Astrocyte of the spinal cord (primary cell): Measurements from ENCODE around the gene NCBP3.
"Not testable (repeated sequence)": the region's sequence is repeated elsewhere in the genome, so short reads cannot be mapped to it uniquely, and the experiment has no call there.

Source experiments
- DNase-seq: peaks from one replicate; pipeline ENCODE4 v3.0.0; 2011; ENCODE audit warnings: low read depth, low spot score
- H3K4me3 ChIP-seq: 2 replicates; pipeline ENCODE4 v1.5.1; 2011; ENCODE audit warnings: low read depth, mild to moderate bottlenecking, low read length, moderate library complexity
- in situ Hi-C: cut with HindIII; loops from 2 replicates; pipeline ENCODE4 v1.10.0; 2017; ENCODE audit warnings: low sequenced_read_pairs
- TF ChIP-seq, protein P1 (sequence below): IDR thresholded peaks from 2 replicates; pipeline ENCODE4 v1.5.1; 2012; ENCODE audit warnings: low read depth, mild to moderate bottlenecking, low read length, inconsistent platforms

NCBP3 gene

DNA sequence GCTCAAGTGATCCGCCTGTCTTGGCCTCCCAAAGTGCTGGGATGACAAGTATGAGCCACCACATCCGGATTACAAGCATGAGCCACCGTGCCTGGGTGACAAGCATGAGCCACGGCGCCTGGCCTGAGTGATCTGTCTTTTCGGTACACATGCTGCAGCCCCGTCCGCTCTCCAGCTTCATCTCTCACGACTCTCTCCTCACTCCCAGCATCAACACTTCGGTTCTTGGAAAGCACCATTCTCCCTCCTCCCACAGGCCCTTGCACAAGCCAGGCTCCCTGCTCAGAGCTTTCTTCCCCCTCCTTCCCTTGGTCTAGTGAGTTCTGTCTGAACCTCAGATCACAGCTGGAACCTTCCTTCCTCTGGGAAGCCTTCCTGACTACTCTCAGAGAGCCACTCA is 6.5 kb upstream of the NCBP3 start:
- no peak for DNase-seq
- in situ Hi-C loops, result no loop called here
- no peak overlapping the region for H3K4me3 ChIP-seq
- TF ChIP-seq, protein P1, sequence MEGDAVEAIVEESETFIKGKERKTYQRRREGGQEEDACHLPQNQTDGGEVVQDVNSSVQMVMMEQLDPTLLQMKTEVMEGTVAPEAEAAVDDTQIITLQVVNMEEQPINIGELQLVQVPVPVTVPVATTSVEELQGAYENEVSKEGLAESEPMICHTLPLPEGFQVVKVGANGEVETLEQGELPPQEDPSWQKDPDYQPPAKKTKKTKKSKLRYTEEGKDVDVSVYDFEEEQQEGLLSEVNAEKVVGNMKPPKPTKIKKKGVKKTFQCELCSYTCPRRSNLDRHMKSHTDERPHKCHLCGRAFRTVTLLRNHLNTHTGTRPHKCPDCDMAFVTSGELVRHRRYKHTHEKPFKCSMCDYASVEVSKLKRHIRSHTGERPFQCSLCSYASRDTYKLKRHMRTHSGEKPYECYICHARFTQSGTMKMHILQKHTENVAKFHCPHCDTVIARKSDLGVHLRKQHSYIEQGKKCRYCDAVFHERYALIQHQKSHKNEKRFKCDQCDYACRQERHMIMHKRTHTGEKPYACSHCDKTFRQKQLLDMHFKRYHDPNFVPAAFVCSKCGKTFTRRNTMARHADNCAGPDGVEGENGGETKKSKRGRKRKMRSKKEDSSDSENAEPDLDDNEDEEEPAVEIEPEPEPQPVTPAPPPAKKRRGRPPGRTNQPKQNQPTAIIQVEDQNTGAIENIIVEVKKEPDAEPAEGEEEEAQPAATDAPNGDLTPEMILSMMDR, result no peak

DNA sequence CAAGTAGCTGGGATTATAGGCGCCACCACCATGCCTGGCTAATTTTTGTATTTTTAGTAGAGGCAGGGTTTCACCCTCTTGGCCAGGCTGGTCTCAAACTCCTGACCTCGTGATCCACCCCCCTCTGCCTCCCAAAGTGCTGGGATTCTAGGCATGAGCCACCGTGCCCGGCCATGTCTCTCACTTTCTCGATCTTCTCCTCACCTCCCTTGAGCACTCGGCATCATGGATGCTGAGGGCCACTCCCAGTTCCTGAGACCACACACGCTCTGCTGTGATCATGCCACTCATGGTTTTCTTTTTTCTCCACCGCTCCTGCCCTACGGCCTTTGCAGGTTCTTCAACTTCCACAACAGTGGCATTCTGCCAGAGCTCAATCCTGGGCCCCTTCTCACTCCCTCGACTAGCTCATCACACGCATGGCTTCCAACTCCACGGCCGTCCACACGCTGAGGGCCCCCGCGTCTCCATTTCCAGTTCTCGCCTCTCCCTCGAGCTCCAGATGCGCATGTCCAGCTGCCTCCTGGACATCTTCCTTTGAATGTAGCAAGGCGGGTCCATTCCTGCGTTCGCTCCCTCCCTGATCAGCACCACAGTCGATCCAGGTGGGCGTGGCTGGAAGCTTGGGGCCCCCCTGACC is 5.5 kb upstream of the NCBP3 start:
- TF ChIP-seq, protein P1, result no peak
- in situ Hi-C loops, result no loop called here
- no peak overlapping the region for H3K4me3 ChIP-seq
- no peak for DNase-seq

DNA sequence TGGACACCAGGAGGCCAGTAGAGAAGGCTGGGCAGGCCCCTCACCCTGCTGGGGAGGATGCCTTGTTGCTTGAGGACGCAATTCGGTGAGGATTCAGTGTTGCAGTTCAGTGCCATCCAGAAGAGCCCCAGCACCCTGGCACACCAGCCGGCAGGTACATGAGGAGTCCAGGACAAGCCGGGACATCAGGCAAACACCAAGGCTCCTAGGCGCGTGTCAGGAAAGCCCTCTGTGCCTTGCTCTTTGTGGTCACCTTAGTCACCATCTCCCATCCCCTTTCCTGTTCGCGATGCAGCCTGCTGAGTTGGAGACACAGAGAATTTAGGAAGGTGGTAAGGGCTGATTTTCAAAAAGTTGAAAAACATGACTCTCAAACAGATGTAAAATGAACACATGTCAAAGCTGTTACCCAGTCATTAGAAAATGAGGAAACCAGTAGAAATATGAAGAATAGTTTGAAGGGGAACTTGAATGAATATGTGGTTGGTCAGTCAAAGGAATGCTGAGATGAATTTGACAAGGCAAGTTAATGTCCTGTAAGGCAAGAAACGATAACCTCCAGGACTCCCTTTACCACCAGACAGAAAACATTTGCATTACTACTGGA is 2.3 kb upstream of the NCBP3 start:
- in situ Hi-C loops, result no loop called here
- TF ChIP-seq, protein P1, result no peak

DNA sequence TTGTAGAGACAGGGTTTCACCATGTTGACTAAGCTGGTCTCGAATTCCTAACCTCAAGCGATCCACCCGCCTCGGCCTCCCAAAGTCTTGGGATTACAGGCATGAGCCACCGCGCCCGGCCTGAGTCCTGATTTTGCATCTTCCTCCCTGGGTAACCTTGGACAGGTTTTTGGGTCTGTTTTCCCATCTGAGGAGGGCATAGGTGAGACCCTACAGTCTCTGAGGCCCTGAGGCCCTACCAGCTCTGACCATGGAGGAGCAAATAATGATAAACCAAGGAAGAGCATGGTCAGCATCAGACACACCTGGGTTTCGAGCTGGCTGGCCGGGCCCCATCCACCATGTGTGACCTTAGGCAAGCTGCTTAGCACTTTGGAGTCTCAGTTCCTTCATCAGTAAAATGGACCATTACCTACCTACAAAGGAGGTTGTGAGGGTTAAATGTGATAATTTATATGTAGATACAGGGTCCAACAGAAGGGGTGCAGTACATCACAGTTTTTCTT is 1.2 kb upstream of the NCBP3 start:
- in situ Hi-C loops, result no loop called here
- no peak overlapping the region for H3K4me3 ChIP-seq
- TF ChIP-seq, protein P1, result no peak
- no peak for DNase-seq

More for the DNA sequence above, 2.3 kb upstream of the NCBP3 start:
- no peak for DNase-seq
- no peak overlapping the region for H3K4me3 ChIP-seq

DNA sequence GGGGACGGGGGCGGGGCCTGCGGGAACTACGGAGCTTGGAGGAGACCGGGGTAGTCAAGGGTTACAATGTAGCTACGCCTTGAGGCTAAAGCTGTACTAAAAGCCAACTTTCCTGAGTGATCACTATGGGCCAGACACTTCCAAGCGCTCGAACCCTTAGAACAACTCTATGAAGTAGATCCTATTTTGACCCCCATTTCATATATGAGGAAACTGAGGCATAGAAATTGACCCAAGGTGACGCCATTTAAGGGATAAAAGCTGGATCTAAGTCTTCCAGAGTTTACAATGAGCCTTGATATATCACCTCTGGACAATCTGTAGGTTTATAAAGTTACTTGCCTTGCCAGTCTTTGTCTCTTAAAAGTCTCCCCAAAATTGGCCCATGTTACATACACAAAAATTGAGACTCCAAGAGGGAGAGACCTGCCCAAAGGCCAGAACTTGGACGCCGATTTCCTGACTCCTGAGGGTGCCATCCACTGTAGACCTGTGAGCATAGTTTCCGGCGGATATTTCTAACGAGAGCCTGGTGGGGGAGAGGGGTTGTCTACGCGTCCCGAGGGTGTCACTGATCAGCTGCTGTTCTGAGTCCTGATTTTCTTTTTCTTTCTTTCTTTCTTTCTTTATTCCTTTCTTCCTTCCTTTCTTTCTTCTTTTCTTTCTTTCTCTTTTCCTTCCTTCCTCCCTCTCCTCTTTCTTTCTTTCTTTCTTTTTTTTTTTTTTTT is 555 bp upstream of the NCBP3 start:
- DNase-seq, result no peak
- in situ Hi-C loops, result no loop called here
- TF ChIP-seq, protein P1, result no peak
- H3K4me3 ChIP-seq, result no peak overlapping the region

DNA sequence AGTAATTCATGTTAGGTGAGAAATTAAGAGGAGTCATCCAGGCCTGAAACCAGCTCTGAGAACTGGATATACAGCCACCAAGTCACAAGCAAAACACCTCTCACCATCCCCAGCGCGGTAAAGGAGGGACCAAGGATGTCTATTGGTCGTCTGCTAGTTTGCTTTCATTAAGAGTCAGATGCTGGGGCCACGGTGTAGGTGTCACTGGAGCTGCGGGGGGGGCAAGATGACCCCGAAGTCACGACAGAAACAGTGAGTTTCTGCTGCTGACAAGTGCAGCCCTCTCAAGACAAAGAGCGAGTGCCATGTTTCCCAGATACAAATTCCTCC is 790 bp downstream of the NCBP3 start:
- in situ Hi-C loops, result no loop called here
- peak; percentile 13 for DNase-seq
- TF ChIP-seq, protein P1, result no peak
- H3K4me3 ChIP-seq, result peak overlapping the region; percentile 87

DNA sequence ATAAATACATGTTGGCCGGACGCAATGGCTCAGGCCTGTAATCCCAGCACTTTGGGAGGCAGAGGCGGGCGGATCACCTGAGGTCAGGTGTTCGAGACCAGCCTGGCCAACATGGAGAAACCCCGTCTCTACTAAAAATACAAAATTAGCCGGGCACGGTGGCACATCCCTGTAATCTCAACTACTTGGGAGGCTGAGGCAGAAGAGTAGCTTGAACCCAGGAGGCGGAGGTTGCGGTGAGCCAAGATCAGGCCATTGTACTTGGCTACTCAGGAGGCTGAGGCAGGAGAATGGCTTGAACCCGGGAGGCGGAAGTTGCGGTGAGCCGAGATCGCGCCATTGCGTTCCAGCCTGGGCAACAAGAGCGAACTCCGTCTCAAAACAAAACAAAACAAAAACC is 1.5 kb downstream of the NCBP3 start:
- in situ Hi-C loops, DNase-seq, H3K4me3 ChIP-seq: not testable (repeated sequence)
